Activated T-cell treated with anti-CD3 and anti-CD28 coated beads, Interleukin-2, amount 50 U/mL, for 4 hours (primary cell): ENCODE measurements around the gene TLR3. TPM values are rescaled to one million over a fixed set of nuclear protein-coding genes. Genes with fewer than 3 reads are reported as not detected.
A peak's percentile ranks its signal among the peaks of the same experiment; 100 is the strongest.
"Not testable (repeated sequence)": the region's sequence is repeated elsewhere in the genome, so short reads cannot be mapped to it uniquely, and the experiment has no call there.

ENCODE experiments used
- ATAC-seq, 2 donors: fragments of 200-7000 bp; cut with Tn5 transposase; one replicate each; pipeline ENCODE4 v1.10.0; 2021
- DNase-seq: peaks from one replicate; pipeline ENCODE4 v3.0.0-alpha.2; 2020
- H3K27me3 Mint-ChIP-seq: one replicate; pipeline ENCODE4 v1.8.0; 2021; ENCODE audit warnings: low read depth, mixed read lengths
- H3K36me3 Mint-ChIP-seq: one replicate; pipeline ENCODE4 v1.8.0; 2022; ENCODE audit warnings: mixed read lengths; ENCODE audit not compliant: insufficient read depth
- H3K4me1 Mint-ChIP-seq: one replicate; pipeline ENCODE4 v1.8.0; 2021; ENCODE audit warnings: low read depth, mixed read lengths
- H3K4me3 Mint-ChIP-seq: one replicate; pipeline ENCODE4 v1.8.0; 2021; ENCODE audit warnings: mild to moderate bottlenecking, moderate library complexity, mixed read lengths
- H3K9me3 Mint-ChIP-seq: one replicate; pipeline ENCODE4 v1.8.0; 2021; ENCODE audit warnings: mixed read lengths
- total RNA-seq, 3 donors: library from RNA; stranded (reverse); gene quantifications; one replicate each; pipeline ENCODE4 v1.2.1, GENCODE V29; 2021

Gene TLR3
- total RNA-seq, 3 donors from 2014 or later, result 0.03 TPM; not detected in 2

GRCh38 chr4:186033027-186033426 lies 35.9 kb upstream of the TLR3 start:
- peaks cover 4% of the 10 kb centered on the region for H3K9me3 Mint-ChIP-seq
- no peaks in the 10 kb centered on the region for H3K4me1 Mint-ChIP-seq
- H3K4me3 Mint-ChIP-seq, result no peak overlapping the region
- ATAC-seq, result no peak
- peaks cover 33% of the 10 kb centered on the region for H3K27me3 Mint-ChIP-seq
- H3K36me3 Mint-ChIP-seq, result no peaks in the 10 kb centered on the region
- no peak for DNase-seq

- not testable (repeated sequence) for H3K4me3 Mint-ChIP-seq, H3K36me3 Mint-ChIP-seq, H3K9me3 Mint-ChIP-seq, ATAC-seq, H3K4me1 Mint-ChIP-seq, DNase-seq
- peaks cover 33% of the 10 kb centered on the region for H3K27me3 Mint-ChIP-seq
These were observed 34.3 kb upstream of the TLR3 start for GRCh38 chr4:186034613-186035012.

- Mint-ChIP-seq H3K9me3 (peaks cover 4% of the 10 kb centered on the region), H3K36me3 (no peaks in the 10 kb centered on the region), H3K4me3 (no peak overlapping the region), H3K27me3 (peaks cover 24% of the 10 kb centered on the region), H3K4me1 (no peaks in the 10 kb centered on the region)
- ATAC-seq, result no peak
- DNase-seq, result no peak
These were observed 31.9 kb upstream of the TLR3 start for GRCh38 chr4:186036976-186037581.

GRCh38 chr4:186037692-186038658 lies 31.0 kb upstream of the TLR3 start:
- H3K4me3 Mint-ChIP-seq, result no peak overlapping the region
- H3K9me3 Mint-ChIP-seq, result peaks cover 4% of the 10 kb centered on the region
- peaks cover 24% of the 10 kb centered on the region for H3K27me3 Mint-ChIP-seq
- ATAC-seq, result no peak
- no peak for DNase-seq
- H3K4me1 Mint-ChIP-seq, result no peaks in the 10 kb centered on the region
- no peaks in the 10 kb centered on the region for H3K36me3 Mint-ChIP-seq

- Mint-ChIP-seq H3K9me3 (peaks cover 4% of the 10 kb centered on the region), H3K4me1 (no peaks in the 10 kb centered on the region), H3K27me3 (peaks cover 22% of the 10 kb centered on the region), H3K36me3 (no peaks in the 10 kb centered on the region), H3K4me3 (no peak overlapping the region)
- ATAC-seq (no peak), DNase-seq (no peak)
These were observed 29.3 kb upstream of the TLR3 start for GRCh38 chr4:186039697-186040096.

- H3K9me3 Mint-ChIP-seq, result no peaks in the 10 kb centered on the region
- H3K4me1 Mint-ChIP-seq, result no peaks in the 10 kb centered on the region
- ATAC-seq (no peak), DNase-seq (no peak)
- H3K4me3 Mint-ChIP-seq, result no peak overlapping the region
- no peaks in the 10 kb centered on the region for H3K36me3 Mint-ChIP-seq
- peaks cover 17% of the 10 kb centered on the region for H3K27me3 Mint-ChIP-seq
These were observed 28.6 kb upstream of the TLR3 start for GRCh38 chr4:186040316-186040715.

GRCh38 chr4:186047501-186047900 lies 21.5 kb upstream of the TLR3 start:
- H3K9me3 Mint-ChIP-seq, H3K36me3 Mint-ChIP-seq, H3K27me3 Mint-ChIP-seq, H3K4me3 Mint-ChIP-seq, DNase-seq, ATAC-seq, H3K4me1 Mint-ChIP-seq: not testable (repeated sequence)

- ATAC-seq, H3K27me3 Mint-ChIP-seq, DNase-seq, H3K4me3 Mint-ChIP-seq, H3K9me3 Mint-ChIP-seq, H3K4me1 Mint-ChIP-seq, H3K36me3 Mint-ChIP-seq: not testable (repeated sequence)
These were observed 18.8 kb upstream of the TLR3 start for GRCh38 chr4:186050135-186050534.

- DNase-seq (no peak), ATAC-seq (no peak)
- Mint-ChIP-seq H3K9me3 (no peaks in the 10 kb centered on the region), H3K27me3 (peaks cover 7% of the 10 kb centered on the region), H3K4me3 (no peak overlapping the region), H3K36me3 (no peaks in the 10 kb centered on the region), H3K4me1 (no peaks in the 10 kb centered on the region)
These were observed 17.9 kb upstream of the TLR3 start for GRCh38 chr4:186051096-186051495.

GRCh38 chr4:186058253-186058979 lies 10.5 kb upstream of the TLR3 start:
- ATAC-seq (no peak), DNase-seq (no peak)
- no peaks in the 10 kb centered on the region for H3K9me3 Mint-ChIP-seq
- no peak overlapping the region for H3K4me3 Mint-ChIP-seq
- peaks cover 14% of the 10 kb centered on the region for H3K27me3 Mint-ChIP-seq
- peaks cover 11% of the 10 kb centered on the region for H3K4me1 Mint-ChIP-seq
- no peaks in the 10 kb centered on the region for H3K36me3 Mint-ChIP-seq

GRCh38 chr4:186058980-186059316 lies 10.0 kb upstream of the TLR3 start:
- ATAC-seq (no peak), DNase-seq (no peak)
- no peak overlapping the region for H3K4me3 Mint-ChIP-seq
- H3K36me3 Mint-ChIP-seq, result no peaks in the 10 kb centered on the region
- no peaks in the 10 kb centered on the region for H3K9me3 Mint-ChIP-seq
- H3K27me3 Mint-ChIP-seq, result peaks cover 14% of the 10 kb centered on the region
- H3K4me1 Mint-ChIP-seq, result peaks cover 11% of the 10 kb centered on the region

- H3K4me3 Mint-ChIP-seq, result no peak overlapping the region
- no peaks in the 10 kb centered on the region for H3K9me3 Mint-ChIP-seq
- DNase-seq (no peak), ATAC-seq (no peak)
- peaks cover 11% of the 10 kb centered on the region for H3K4me1 Mint-ChIP-seq
- H3K36me3 Mint-ChIP-seq, result no peaks in the 10 kb centered on the region
- peaks cover 7% of the 10 kb centered on the region for H3K27me3 Mint-ChIP-seq
These were observed 7.0 kb upstream of the TLR3 start for GRCh38 chr4:186061921-186062320.

- Mint-ChIP-seq H3K27me3 (no peaks in the 10 kb centered on the region), H3K4me1 (peaks cover 27% of the 10 kb centered on the region), H3K4me3 (peak overlapping the region; percentile 79), H3K36me3 (no peaks in the 10 kb centered on the region), H3K9me3 (no peaks in the 10 kb centered on the region)
- DNase-seq (no peak), ATAC-seq (peak in 1 of 2 donors; percentile 43)
These were observed 1.1 kb upstream of the TLR3 start for GRCh38 chr4:186067757-186068385.

GRCh38 chr4:186069729-186070128 lies 773 bp downstream of the TLR3 start:
- H3K36me3 Mint-ChIP-seq, result no peaks in the 10 kb centered on the region
- DNase-seq (no peak), ATAC-seq (no peak)
- peak overlapping the region; percentile 79 for H3K4me3 Mint-ChIP-seq
- H3K27me3 Mint-ChIP-seq, result no peaks in the 10 kb centered on the region
- H3K9me3 Mint-ChIP-seq, result no peaks in the 10 kb centered on the region
- H3K4me1 Mint-ChIP-seq, result peaks cover 27% of the 10 kb centered on the region
